ENCODE data around the gene SFTPD. TPM values are rescaled to one million over a fixed set of nuclear protein-coding genes. Genes with fewer than 3 reads are reported as not detected.

SFTPD gene
- total and polyA plus RNA-seq, 3 experiments from 2014 or later, result not detected

Other genes starting within 250 kb of the SFTPD start
- gene NUTM2B, start 245.9 kb downstream of the SFTPD start, total RNA-seq, result 1 to 10 TPM in 1 of 2 experiments, under 1 TPM in 1; 0.50 to 1.1 TPM
- not detected for gene NUTM2B, start 245.9 kb downstream of the SFTPD start, polyA plus RNA-seq
- gene NUTM2E, start 122.4 kb downstream of the SFTPD start, total RNA-seq, result under 1 TPM; 0.11 to 0.20 TPM
- gene NUTM2E, start 122.4 kb downstream of the SFTPD start, polyA plus RNA-seq, result not detected
- 10 to 100 TPM; 10.1 to 11.8 TPM for gene TMEM254, start 129.6 kb upstream of the SFTPD start, total RNA-seq
- 30.8 TPM for gene TMEM254, start 129.6 kb upstream of the SFTPD start, polyA plus RNA-seq
- not detected for gene PLAC9, start 183.6 kb upstream of the SFTPD start, total RNA-seq
- gene PLAC9, start 183.6 kb upstream of the SFTPD start, polyA plus RNA-seq, result not detected